BE2C (cell line): Measurements from ENCODE around the gene BMP8B.
"Not testable (repeated sequence)": the region's sequence is repeated elsewhere in the genome, so short reads cannot be mapped to it uniquely, and the experiment has no call there.

Source experiments
- DNase-seq: peaks from one replicate; pipeline ENCODE4 v3.0.0-alpha.2; 2020
- H3K27me3 ChIP-seq: fragments of 250-450 bp; sonication (Bioruptor Pico); 2 replicates; pipeline ENCODE4 v1.5.1; 2020; ENCODE audit warnings: mild to moderate bottlenecking
- H3K36me3 ChIP-seq: fragments of 250-450 bp; sonication (Bioruptor Pico); 2 replicates; pipeline ENCODE4 v1.5.1; 2020; ENCODE audit warnings: mild to moderate bottlenecking
- H3K4me1 ChIP-seq: fragments of 250-450 bp; sonication (Bioruptor Pico); 2 replicates; pipeline ENCODE4 v1.5.1; 2020
- H3K4me3 ChIP-seq: 2 replicates; pipeline ENCODE4 v1.5.1; 2011; ENCODE audit warnings: low read depth, low read length
- H3K9me3 ChIP-seq: fragments of 250-450 bp; sonication (Bioruptor Pico); 2 replicates; pipeline ENCODE4 v1.5.1; 2020
- CTCF ChIP-seq: IDR thresholded peaks from 2 replicates; pipeline ENCODE4 v1.5.1; 2012; ENCODE audit warnings: mild to moderate bottlenecking, low read depth, low read length

Gene BMP8B

GRCh38 chr1:39781349-39781715 is 7.3 kb downstream of the BMP8B start:
- Histone ChIP-seq H3K4me1 (no peaks in the 10 kb centered on the region), H3K27me3 (no peaks in the 10 kb centered on the region)

GRCh38 chr1:39779821-39780220 is 8.8 kb downstream of the BMP8B start:
- Histone ChIP-seq H3K9me3 (no peaks in the 10 kb centered on the region), H3K4me3 (no peak overlapping the region), H3K4me1 (no peaks in the 10 kb centered on the region), H3K27me3 (no peaks in the 10 kb centered on the region), H3K36me3 (no peaks in the 10 kb centered on the region)
- TF ChIP-seq CTCF: no peak
- DNase-seq: no peak

More at GRCh38 chr1:39781349-39781715, 7.3 kb downstream of the BMP8B start:
- Histone ChIP-seq H3K4me3 (no peak overlapping the region), H3K9me3 (no peaks in the 10 kb centered on the region), H3K36me3 (no peaks in the 10 kb centered on the region)
- DNase-seq: no peak
- no peak for TF ChIP-seq CTCF

GRCh38 chr1:39779137-39779536 is 9.5 kb downstream of the BMP8B start:
- no peaks in the 10 kb centered on the region for H3K9me3 ChIP-seq
- no peaks in the 10 kb centered on the region for H3K4me1 ChIP-seq
- H3K4me3 ChIP-seq: no peak overlapping the region
- no peak for DNase-seq
- TF ChIP-seq CTCF: no peak
- no peaks in the 10 kb centered on the region for H3K36me3 ChIP-seq
- no peaks in the 10 kb centered on the region for H3K27me3 ChIP-seq

- H3K36me3 ChIP-seq, H3K4me1 ChIP-seq, H3K27me3 ChIP-seq, H3K4me3 ChIP-seq, H3K9me3 ChIP-seq, DNase-seq: not testable (repeated sequence)
These were observed 10.1 kb downstream of the BMP8B start for GRCh38 chr1:39778463-39779099.

- H3K4me1 ChIP-seq, H3K36me3 ChIP-seq, DNase-seq, H3K9me3 ChIP-seq, H3K4me3 ChIP-seq, H3K27me3 ChIP-seq: not testable (repeated sequence)
These were observed 10.8 kb downstream of the BMP8B start for GRCh38 chr1:39777896-39778295.

- DNase-seq: no peak
- H3K4me3 ChIP-seq: no peak overlapping the region
- H3K9me3 ChIP-seq: no peaks in the 10 kb centered on the region
- no peak for TF ChIP-seq CTCF
- no peaks in the 10 kb centered on the region for H3K4me1 ChIP-seq
- H3K36me3 ChIP-seq: no peaks in the 10 kb centered on the region
- no peaks in the 10 kb centered on the region for H3K27me3 ChIP-seq
These were observed 11.4 kb downstream of the BMP8B start for GRCh38 chr1:39777306-39777705.

GRCh38 chr1:39776886-39777285 is 11.8 kb downstream of the BMP8B start:
- H3K4me3 ChIP-seq: no peak overlapping the region
- DNase-seq: no peak
- no peak for TF ChIP-seq CTCF

More at GRCh38 chr1:39776886-39777285, 11.8 kb downstream of the BMP8B start:
- no peaks in the 10 kb centered on the region for H3K27me3 ChIP-seq
- H3K9me3 ChIP-seq: no peaks in the 10 kb centered on the region
- H3K36me3 ChIP-seq: no peaks in the 10 kb centered on the region
- H3K4me1 ChIP-seq: no peaks in the 10 kb centered on the region
